H1 (cell line): Measurements from ENCODE around the gene VPS41. TPM values are rescaled to one million over a fixed set of nuclear protein-coding genes. Genes with fewer than 3 reads are reported as not detected.

Experiments
- CEBPB ChIP-seq: IDR thresholded peaks from 2 replicates; pipeline ENCODE4 v1.6.1; 2012; ENCODE audit warnings: low read depth, low read length
- JUN ChIP-seq: IDR thresholded peaks from 2 replicates; pipeline ENCODE4 v1.6.1; 2011; ENCODE audit warnings: low read depth, mild to moderate bottlenecking, improper control_type of control experiment, low read length
- SP4 ChIP-seq: IDR thresholded peaks from 2 replicates; pipeline ENCODE4 v1.6.1; 2012; ENCODE audit warnings: low read length, inconsistent platforms
- SUZ12 ChIP-seq: fragments of 200-600 bp; sonication (generic); IDR thresholded peaks from 2 replicates; pipeline ENCODE4 v1.6.1; 2012; ENCODE audit warnings: mild to moderate bottlenecking, inconsistent platforms, low read length, moderate library complexity, mixed read lengths
- TAF1 ChIP-seq: IDR thresholded peaks from 2 replicates; pipeline ENCODE4 v1.6.1; 2011; ENCODE audit warnings: mild to moderate bottlenecking, low read depth, low read length
- polyA plus RNA-seq, 7 experiments: library from polyadenylated mRNA; depleted of rRNA in 3 of 7; stranded (reverse) in 5 of 7; unstranded in 2 of 7; fragments of >200 nt in 5 of 7; fragments of 200-250 nt in 2 of 7; gene quantifications; 1 replicate in 5 of 7; 2 replicates in 1 of 7; 4 replicates in 1 of 7; pipeline versions ENCODE4 v1.2.1 to v1.2.3, GENCODE V29; 2011 to 2013; ENCODE audit warnings: missing spikeins in 2 of 7, mixed read lengths in 2 of 7
- total RNA-seq: library from RNA; stranded (reverse); fragmentation: NEBNext Ultra II Directional; extraction: Animal tissue kit (Norgen Biotek cat#: 25700); gene quantifications from 2 replicates; pipeline ENCODE4 v1.2.1, GENCODE V29; 2021

Gene VPS41
- total and polyA plus RNA-seq, 2 of the 8 experiments (the other 6 are each of a cell fraction or from before 2014, with no cell fraction given) = 10.7 to 63.3 TPM

- TF ChIP-seq CEBPB (no peak), SUZ12 (no peak), SP4 (no peak), JUN (no peak), TAF1 (no peak)
Observed at GRCh38 chr7:38829488-38830165, 79.4 kb downstream of the VPS41 start (continued).
